Small intestine (tissue), 16 donors: ENCODE data around the gene BHLHE40. TPM values are rescaled to one million over a fixed set of nuclear protein-coding genes. Genes with fewer than 3 reads are reported as not detected.

ENCODE experiments used
- DNase-seq, 2 donors: peaks; one replicate each; pipeline versions ENCODE4 v3.0.0 to v3.0.0-alpha.2; 2013
- FAIRE-seq: peaks from 2 replicates; lab custom pipeline; 2012; peaks lifted over from hg19 to GRCh38; lab: Jason Lieb, UNC
- H3K27ac ChIP-seq, 3 donors: one replicate each; pipeline ENCODE4 v1.5.1; 2013; ENCODE audit warnings: low read length in 2 of 3, mild to moderate bottlenecking in 2 of 3, control low read depth in 1 of 3, inconsistent platforms in 1 of 3, low read depth in 1 of 3, moderate library complexity in 1 of 3
- H3K27me3 ChIP-seq, 3 donors: one replicate each; pipeline ENCODE4 v1.6.1; 2013; ENCODE audit warnings: low read length in 3 of 3, inconsistent platforms in 1 of 3; ENCODE audit not compliant: control insufficient read depth in 3 of 3, insufficient read depth in 3 of 3
- H3K36me3 ChIP-seq, 3 donors: one replicate each; pipeline ENCODE4 v1.6.1; 2013; ENCODE audit warnings: low read length in 3 of 3, inconsistent platforms in 1 of 3, low read depth in 1 of 3, mild to moderate bottlenecking in 1 of 3, moderate library complexity in 1 of 3; ENCODE audit not compliant: control insufficient read depth in 3 of 3, insufficient read depth in 2 of 3
- H3K4me1 ChIP-seq, 3 donors: one replicate each; pipeline ENCODE4 v1.6.1; 2013; ENCODE audit warnings: low read length in 2 of 3, inconsistent platforms in 1 of 3, low read depth in 1 of 3, mild to moderate bottlenecking in 1 of 3, moderate library complexity in 1 of 3; ENCODE audit not compliant: control insufficient read depth in 3 of 3, insufficient read depth in 2 of 3
- H3K4me3 ChIP-seq, 3 donors: one replicate each; pipeline ENCODE4 v1.5.1; 2013; ENCODE audit warnings: low read length in 3 of 3, control low read depth in 1 of 3, inconsistent platforms in 1 of 3, low read depth in 1 of 3, mild to moderate bottlenecking in 1 of 3, moderate library complexity in 1 of 3
- H3K9me3 ChIP-seq, 2 donors: one replicate each; pipeline ENCODE4 v1.6.1; 2013; ENCODE audit warnings: low read depth in 1 of 2, low read length in 1 of 2; ENCODE audit not compliant: control insufficient read depth in 2 of 2, insufficient read depth in 1 of 2
- WGBS, 3 donors: extraction: QIAGEN DNeasy Blood & Tissue Kit; methylation state at CpG; one replicate each; pipeline ENCODE4 v1.1.7; 2013; 5-methylcytosine and 5-hydroxymethylcytosine counted together
- long read RNA-seq, 10 donors: transcript quantifications; one replicate each; lab custom pipeline, GENCODE V29; 2026
- polyA plus RNA-seq, 4 donors: library from polyadenylated mRNA; stranded (reverse) in 3 of 4; unstranded in 1 of 4; fragments of 200-250 nt in 3 of 4; fragments of 120-200 nt in 1 of 4; gene quantifications; one replicate each; pipeline versions ENCODE4 v1.2.1 to v1.2.3, GENCODE V29; 2013
- donor health status: healthy with polysubstance abuse.
- donor health status: control.
- donor health status: control.
- donor health status: Bipolar disorder and iron deficiency.
- donor health status: healthy.

The BHLHE40 gene
- 10 to 100 TPM in 3 of 4 donors, 1 to 10 TPM in 1; 6.3 to 93.3 (median 19.7) TPM for polyA plus RNA-seq
- long read RNA-seq, donor 1 = 0 reads
- long read RNA-seq, donor 2, transcript BHLHE40-201 (5 exons, 3,473 nt) = major isoform, 9 of 21 reads
- long read RNA-seq, donor 2, partial matches to known transcripts = 12 of 21 reads
- long read RNA-seq, donor 2, other reads (novel, unspliced or antisense) = 0 of 21 reads
- long read RNA-seq, donor 3, transcript BHLHE40-201 (5 exons, 3,473 nt) = major isoform, 7 of 37 reads
- long read RNA-seq, donor 3, partial matches to known transcripts = 30 of 37 reads
- long read RNA-seq, donor 3, other reads (novel, unspliced or antisense) = 0 of 37 reads
- long read RNA-seq, donor 4 = 0 reads
- long read RNA-seq, donor 5, partial matches to known transcripts = 0 of 3 reads
- long read RNA-seq, donor 5, other reads (novel, unspliced or antisense) = 0 of 3 reads
- long read RNA-seq, donor 6, transcript BHLHE40-201 (5 exons, 3,473 nt) = major isoform, 36 of 53 reads
- long read RNA-seq, donor 6, partial matches to known transcripts = 16 of 53 reads
- long read RNA-seq, donor 6, other reads (novel, unspliced or antisense) = 0 of 53 reads
- long read RNA-seq, donor 7 = 0 reads
- long read RNA-seq, donor 8, partial matches to known transcripts = 0 of 2 reads
- long read RNA-seq, donor 8, other reads (novel, unspliced or antisense) = 0 of 2 reads
- long read RNA-seq, donor 9, partial matches to known transcripts = 6 of 9 reads
- long read RNA-seq, donor 9, other reads (novel, unspliced or antisense) = 0 of 9 reads
- long read RNA-seq, donor 10, transcript BHLHE40-201 (5 exons, 3,473 nt) = major isoform, 10 of 10 reads
- long read RNA-seq, donor 10, partial matches to known transcripts = 0 of 10 reads
- long read RNA-seq, donor 10, other reads (novel, unspliced or antisense) = 0 of 10 reads

DNA sequence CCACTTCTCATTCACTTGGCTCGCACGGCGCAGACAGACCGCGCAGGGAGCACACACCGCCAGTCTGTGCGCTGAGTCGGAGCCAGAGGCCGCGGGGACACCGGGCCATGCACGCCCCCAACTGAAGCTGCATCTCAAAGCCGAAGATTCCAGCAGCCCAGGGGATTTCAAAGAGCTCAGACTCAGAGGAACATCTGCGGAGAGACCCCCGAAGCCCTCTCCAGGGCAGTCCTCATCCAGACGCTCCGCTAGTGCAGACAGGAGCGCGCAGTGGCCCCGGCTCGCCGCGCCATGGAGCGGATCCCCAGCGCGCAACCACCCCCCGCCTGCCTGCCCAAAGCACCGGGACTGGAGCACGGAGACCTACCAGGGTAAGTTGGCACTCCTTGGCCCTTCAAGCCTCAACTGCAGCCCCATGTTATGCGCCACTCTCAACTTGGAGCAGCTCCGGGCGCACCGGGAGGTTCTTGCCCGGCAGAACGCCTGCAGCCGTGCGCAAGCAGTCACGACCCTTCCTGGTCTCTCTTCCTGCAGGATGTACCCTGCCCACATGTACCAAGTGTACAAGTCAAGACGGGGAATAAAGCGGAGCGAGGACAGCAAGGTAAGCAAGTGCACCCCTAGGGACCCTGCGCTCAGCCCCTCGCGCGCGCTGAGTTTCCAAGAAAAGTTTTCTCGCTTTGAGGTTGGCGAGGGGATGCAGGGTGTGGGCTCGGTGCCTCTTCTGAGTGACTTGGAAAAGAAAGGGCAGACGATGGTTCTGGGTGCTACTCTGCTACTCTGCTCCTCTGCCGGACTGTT, at the start of gene BHLHE40:
Gene BHLHE40 (plus strand): TSS at position 10 of the 801 bp plus-strand sequence. CDS start 282 bp downstream, at position 292.
- H3K27me3 ChIP-seq = no peaks in the 10 kb centered on the region
- FAIRE-seq (no peak), DNase-seq (peak; percentile 26 to 65)
- H3K4me3 ChIP-seq = peak within 1 kb of the TSS; percentile 58 to 82 (median 82)
- H3K4me1 ChIP-seq = peaks cover 4 to 29% (median 17%) of the 10 kb centered on the region in 3 donors
- WGBS, 3 donors = 0 to 1% (median 1%) methylated on average over 48 to 51 of the region's 51 CpGs
- H3K9me3 ChIP-seq = no peaks in the 10 kb centered on the region
- peak within 1 kb of the TSS; percentile 98 to 99 (median 99) for H3K27ac ChIP-seq
- H3K36me3 ChIP-seq = peaks cover 0 to 21% (median 4%) of the 10 kb centered on the region in 3 donors

- WGBS, 3 donors = 31 to 51% (median 45%) methylated on average over 1 of the region's 1 CpG
- H3K27ac ChIP-seq = no peak overlapping the region
- no peaks in the 10 kb centered on the region for H3K4me1 ChIP-seq
- no peaks in the 10 kb centered on the region for H3K9me3 ChIP-seq
- DNase-seq (no peak), FAIRE-seq (no peak)
- H3K36me3 ChIP-seq = no peaks in the 10 kb centered on the region
- no peaks in the 10 kb centered on the region for H3K27me3 ChIP-seq
- no peak overlapping the region for H3K4me3 ChIP-seq
Observed at GRCh38 chr3:4930501-4930900, 48.7 kb upstream of the BHLHE40 start.

DNA sequence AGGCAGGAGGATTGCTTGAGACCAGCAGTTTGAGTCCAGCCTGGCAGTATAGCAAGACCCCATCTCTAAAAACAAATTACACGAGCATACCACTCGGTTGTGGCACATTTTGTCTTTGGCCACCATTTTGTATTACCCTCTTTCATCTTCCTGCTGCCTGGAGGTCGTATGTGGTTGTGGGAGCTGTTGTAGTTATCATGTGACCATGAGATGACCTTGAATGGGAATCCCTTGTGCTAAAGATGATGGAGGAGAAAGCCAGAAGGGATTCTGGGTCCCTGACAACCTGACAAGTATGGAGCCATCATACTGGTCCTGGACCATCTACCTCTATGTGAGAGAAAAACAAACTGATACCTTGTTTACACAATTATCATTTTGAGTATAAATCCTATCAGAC, 45.2 kb upstream of the BHLHE40 start:
- 85 to 86% (median 85%) methylated on average over 3 of the region's 3 CpGs for WGBS, 3 donors
- H3K4me1 ChIP-seq = no peaks in the 10 kb centered on the region
- H3K27ac ChIP-seq = no peak overlapping the region
- no peaks in the 10 kb centered on the region for H3K27me3 ChIP-seq
- H3K9me3 ChIP-seq = no peaks in the 10 kb centered on the region
- DNase-seq (no peak), FAIRE-seq (no peak)
- no peaks in the 10 kb centered on the region for H3K36me3 ChIP-seq
- no peak overlapping the region for H3K4me3 ChIP-seq

GRCh38 chr3:4935347-4935746, 43.9 kb upstream of the BHLHE40 start:
- H3K9me3 ChIP-seq = no peaks in the 10 kb centered on the region
- H3K27me3 ChIP-seq = no peaks in the 10 kb centered on the region
- no peak overlapping the region for H3K27ac ChIP-seq
- WGBS, 3 donors = 72 to 100% (median 90%) methylated on average over 1 of the region's 1 CpG
- no peak for DNase-seq
- H3K4me3 ChIP-seq = no peak overlapping the region
- H3K36me3 ChIP-seq = no peaks in the 10 kb centered on the region
- no peaks in the 10 kb centered on the region for H3K4me1 ChIP-seq
- no peak for FAIRE-seq

DNA sequence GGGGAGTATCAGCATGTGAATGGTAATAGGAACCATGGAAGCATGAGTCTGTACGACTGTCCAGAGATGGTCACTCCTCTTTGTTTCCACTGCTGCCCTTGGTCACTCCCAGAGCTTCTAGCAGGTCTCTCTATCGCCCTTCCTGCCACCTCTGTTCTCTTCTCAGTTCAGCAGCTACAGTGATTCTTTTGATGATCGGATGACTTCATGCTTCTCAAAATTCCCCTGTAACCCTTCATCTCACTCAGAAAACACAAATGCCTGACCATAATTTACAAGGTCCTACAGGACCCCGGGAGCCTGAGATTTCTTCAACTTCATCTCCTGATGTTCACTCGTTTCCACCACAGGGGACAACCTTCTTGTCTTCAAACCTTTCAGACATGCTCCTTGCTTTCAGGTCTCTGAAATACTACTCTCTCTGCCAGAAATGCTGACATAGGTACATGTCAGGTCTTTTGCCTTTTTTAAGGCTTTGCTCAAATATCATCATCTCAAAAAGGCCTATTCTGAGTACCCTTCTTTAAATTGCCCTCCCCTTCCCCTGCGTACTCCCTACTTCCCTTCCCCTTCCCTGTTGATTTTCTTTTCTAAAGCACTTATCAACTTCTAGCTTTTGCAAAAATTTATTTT, 42.1 kb upstream of the BHLHE40 start:
- Histone ChIP-seq H3K9me3 (no peaks in the 10 kb centered on the region), H3K36me3 (no peaks in the 10 kb centered on the region), H3K27ac (no peak overlapping the region), H3K27me3 (no peaks in the 10 kb centered on the region), H3K4me3 (no peak overlapping the region), H3K4me1 (no peaks in the 10 kb centered on the region)
- 87 to 93% (median 93%) methylated on average over 6 of the region's 6 CpGs for WGBS, 3 donors
- DNase-seq (no peak), FAIRE-seq (no peak)

DNA sequence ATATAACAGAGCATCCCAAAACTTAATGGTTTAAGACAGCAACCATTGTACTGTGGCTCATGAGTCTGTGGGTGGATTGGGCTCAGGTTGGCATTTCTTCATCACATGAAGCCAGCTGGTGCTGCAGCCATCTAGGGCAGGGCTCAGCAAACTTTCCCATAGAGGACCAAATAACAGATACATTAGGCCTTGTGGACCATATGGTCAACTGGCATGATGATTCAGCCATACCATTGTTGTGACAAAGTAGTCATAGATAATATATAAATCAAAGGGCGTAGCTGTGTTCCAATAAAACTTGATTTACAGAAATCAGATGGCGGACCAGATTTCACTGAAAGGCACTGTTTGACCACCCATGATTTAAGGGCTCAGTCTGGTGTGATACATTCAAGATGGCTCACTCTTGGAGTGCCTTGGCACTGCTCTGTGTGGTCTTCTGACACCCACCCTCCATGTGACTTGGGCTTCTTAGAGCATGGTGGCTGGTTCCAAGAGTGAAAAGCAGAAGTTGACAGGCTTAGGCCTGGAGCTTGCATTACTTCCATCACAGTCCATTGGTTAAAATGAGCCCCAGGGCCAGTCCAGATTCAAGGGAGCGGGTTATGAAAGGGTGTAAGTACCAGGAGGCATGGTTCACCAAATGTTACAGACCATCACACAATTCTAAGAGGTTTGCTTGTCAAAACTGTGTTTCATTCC, 40.8 kb upstream of the BHLHE40 start:
- FAIRE-seq = no peak
- H3K4me1 ChIP-seq = no peaks in the 10 kb centered on the region

GRCh38 chr3:4939276-4939675, 40.0 kb upstream of the BHLHE40 start:
- Histone ChIP-seq H3K27ac (no peak overlapping the region), H3K9me3 (no peaks in the 10 kb centered on the region), H3K4me3 (no peak overlapping the region), H3K36me3 (no peaks in the 10 kb centered on the region), H3K27me3 (no peaks in the 10 kb centered on the region), H3K4me1 (no peaks in the 10 kb centered on the region)
- no peak for DNase-seq
- WGBS, 3 donors = 74 to 100% (median 97%) methylated on average over 1 to 3 of the region's 3 CpGs
- FAIRE-seq = no peak

More for the DNA sequence above, 40.8 kb upstream of the BHLHE40 start:
- no peaks in the 10 kb centered on the region for H3K36me3 ChIP-seq
- peak in 1 of 2 donors; percentile 17 for DNase-seq
- no peaks in the 10 kb centered on the region for H3K27me3 ChIP-seq
- H3K4me3 ChIP-seq = no peak overlapping the region
- 76 to 93% (median 77%) methylated on average over 3 of the region's 3 CpGs for WGBS, 3 donors
- H3K27ac ChIP-seq = no peak overlapping the region
- no peaks in the 10 kb centered on the region for H3K9me3 ChIP-seq
